Right forelimb (tissue), 1 donor: ENCODE results near the gene FADD.

Experiments
- DNase-seq: peaks from one replicate; pipeline ENCODE4 v3.0.0-alpha.2; 2018

Gene FADD

DNA sequence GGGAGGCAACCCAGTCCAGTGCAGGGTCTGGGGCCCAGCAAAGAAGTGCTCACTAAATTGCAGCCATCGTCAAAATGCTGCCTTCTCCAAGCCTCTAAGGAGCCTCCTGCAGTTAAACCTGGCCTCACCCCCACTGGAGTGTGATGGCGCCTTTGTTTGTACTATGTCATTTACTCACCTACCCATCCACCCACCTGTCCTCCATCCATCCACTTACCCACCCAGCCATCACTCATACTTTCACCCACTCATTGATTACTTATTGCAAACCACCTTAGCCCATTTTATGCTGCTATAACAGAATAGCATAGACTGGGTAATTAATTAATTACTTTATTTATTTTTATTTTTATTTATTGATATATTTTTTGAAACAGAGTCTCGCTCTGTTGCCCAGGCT, 38.6 kb downstream of the FADD start:
- DNase-seq, result no peak

GRCh38 chr11:70242885-70243284, 39.8 kb downstream of the FADD start:
- no peak for DNase-seq

GRCh38 chr11:70243912-70244652, 41.0 kb downstream of the FADD start:
- no peak for DNase-seq

DNA sequence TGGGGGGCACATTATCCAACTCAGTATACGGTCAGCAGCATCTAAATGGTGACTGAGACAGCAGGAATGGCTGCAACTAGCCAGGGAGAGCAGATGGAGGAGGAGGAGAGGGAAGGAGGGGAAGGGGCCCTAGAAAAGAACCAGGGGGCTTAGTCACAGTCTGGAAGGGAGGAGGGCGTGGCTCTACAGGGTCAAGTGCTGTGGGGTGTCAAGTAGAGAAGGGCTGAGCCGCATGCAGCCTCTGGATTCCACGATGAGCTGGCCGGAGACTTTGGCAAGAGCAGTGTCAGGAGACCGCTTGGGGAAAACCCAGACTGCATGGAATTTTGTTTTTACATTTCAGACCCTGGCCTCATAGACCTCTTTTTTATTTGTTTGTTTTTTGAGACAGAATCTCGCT, 41.6 kb downstream of the FADD start:
- no peak for DNase-seq

- DNase-seq, result no peak
These were observed 43.1 kb downstream of the FADD start for GRCh38 chr11:70246196-70246595.

GRCh38 chr11:70247042-70247709, 44.1 kb downstream of the FADD start:
- no peak for DNase-seq

DNA sequence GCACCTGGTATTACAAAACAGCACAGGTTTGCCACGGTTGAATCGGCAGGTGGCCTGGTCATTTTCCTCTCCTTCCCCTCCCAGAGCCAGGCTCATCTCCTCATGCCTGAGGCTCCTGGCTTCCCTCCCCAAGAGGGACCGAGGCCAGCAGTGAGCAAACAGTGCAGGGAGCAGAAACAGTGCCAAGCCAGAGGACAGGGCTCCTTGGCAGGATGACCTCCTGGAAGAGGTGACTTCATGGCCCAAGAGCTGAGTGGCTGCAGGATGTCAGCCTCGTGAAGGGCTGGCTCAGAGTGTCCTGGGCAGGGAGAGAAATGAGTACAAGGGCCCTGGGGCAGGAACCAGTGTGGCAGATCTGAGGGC, 44.6 kb downstream of the FADD start:
- no peak for DNase-seq

DNA sequence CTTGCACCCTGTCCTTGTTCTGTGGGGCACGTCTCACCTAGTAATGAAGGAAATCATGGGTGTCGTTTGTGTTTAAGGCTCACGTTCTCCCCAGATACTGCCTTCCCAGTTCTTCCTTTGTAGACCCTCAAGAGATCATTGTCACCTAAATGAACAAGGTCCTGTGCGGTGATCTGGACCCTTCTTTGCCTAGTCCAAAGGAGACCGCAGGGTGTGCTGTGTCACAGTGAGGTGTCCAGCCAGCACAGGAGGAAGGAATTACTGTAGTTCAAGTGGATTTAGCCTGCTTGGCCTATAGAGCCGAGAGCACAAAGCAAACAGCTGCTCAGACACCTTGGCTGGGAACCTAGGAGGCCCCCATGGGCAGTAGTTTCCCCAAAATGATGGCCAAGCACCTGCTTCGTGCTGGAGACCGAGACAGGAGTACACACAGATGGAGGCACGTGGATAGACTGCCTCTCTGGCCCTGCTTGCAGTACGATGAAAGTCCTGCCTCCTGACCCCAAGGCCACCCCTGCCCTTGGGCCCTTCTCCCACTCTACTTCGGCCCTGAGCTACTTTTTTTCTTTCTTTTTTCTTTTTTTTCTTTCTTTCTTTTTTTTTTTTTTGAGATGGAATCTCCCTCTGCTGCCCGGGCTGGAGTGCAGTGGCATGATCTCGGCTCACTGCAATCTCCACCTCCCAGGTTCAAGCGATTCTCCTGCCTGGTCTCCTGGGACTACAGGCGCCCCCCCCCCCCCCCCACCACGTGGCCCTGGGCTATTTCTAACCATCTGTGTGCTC, 48.0 kb downstream of the FADD start:
- DNase-seq, result peak; percentile 67

GRCh38 chr11:70251659-70252321, 48.7 kb downstream of the FADD start:
- no peak for DNase-seq

- no peak for DNase-seq
These were observed 49.7 kb downstream of the FADD start for GRCh38 chr11:70252844-70253243.

- no peak for DNase-seq
These were observed 52.5 kb downstream of the FADD start for GRCh38 chr11:70255477-70256116.
